WERI-Rb-1 (cell line): Measurements from ENCODE around the gene TBCCD1.

Source experiments
- DNase-seq: peaks from one replicate; pipeline ENCODE4 v3.0.0-alpha.2; 2020
- H3K27ac ChIP-seq: fragments of 250-450 bp; sonication (Bioruptor Pico); 2 replicates; pipeline ENCODE4 v1.5.1; 2020; ENCODE audit warnings: mild to moderate bottlenecking, moderate library complexity
- H3K27me3 ChIP-seq: fragments of 250-450 bp; sonication (Bioruptor Pico); 2 replicates; pipeline ENCODE4 v1.5.1; 2021; ENCODE audit warnings: mild to moderate bottlenecking, low read depth, moderate library complexity; ENCODE audit not compliant: insufficient read depth, severe bottlenecking
- H3K36me3 ChIP-seq: fragments of 250-450 bp; sonication (Bioruptor Pico); 2 replicates; pipeline ENCODE4 v1.5.1; 2020; ENCODE audit warnings: mild to moderate bottlenecking, moderate library complexity
- H3K4me3 ChIP-seq: 2 replicates; pipeline ENCODE4 v1.5.1; 2011; ENCODE audit warnings: low read depth, mild to moderate bottlenecking, control low read depth, low read length
- H3K9me3 ChIP-seq: fragments of 250-450 bp; sonication (Bioruptor Pico); 2 replicates; pipeline ENCODE4 v1.5.1; 2021; ENCODE audit warnings: mild to moderate bottlenecking, moderate library complexity; ENCODE audit not compliant: severe bottlenecking
- CTCF ChIP-seq: IDR thresholded peaks from 2 replicates; pipeline ENCODE4 v1.5.1; 2011; ENCODE audit warnings: low read depth, mild to moderate bottlenecking, control low read depth, inconsistent platforms, low read length

TBCCD1 gene

GRCh38 chr3:186551387-186551786 lies 15.8 kb downstream of the TBCCD1 start:
- no peak for TF ChIP-seq CTCF
- peaks cover 16% of the 10 kb centered on the region for H3K36me3 ChIP-seq

GRCh38 chr3:186549497-186549896 lies 17.6 kb downstream of the TBCCD1 start:
- DNase-seq, result no peak
- Histone ChIP-seq H3K9me3 (no peaks in the 10 kb centered on the region), H3K4me3 (no peak overlapping the region), H3K27ac (no peak overlapping the region), H3K36me3 (peaks cover 9% of the 10 kb centered on the region), H3K27me3 (no peaks in the 10 kb centered on the region)
- no peak for TF ChIP-seq CTCF

More at GRCh38 chr3:186551387-186551786, 15.8 kb downstream of the TBCCD1 start:
- Histone ChIP-seq H3K27me3 (no peaks in the 10 kb centered on the region), H3K27ac (no peak overlapping the region), H3K4me3 (no peak overlapping the region), H3K9me3 (no peaks in the 10 kb centered on the region)
- no peak for DNase-seq

- Histone ChIP-seq H3K36me3 (peaks cover 5% of the 10 kb centered on the region), H3K9me3 (no peaks in the 10 kb centered on the region), H3K27ac (no peak within 1 kb of the TSS), H3K27me3 (no peaks in the 10 kb centered on the region), H3K4me3 (no peak within 1 kb of the TSS)
- no peak for DNase-seq
- TF ChIP-seq CTCF, result no peak
Measured at GRCh38 chr3:186544281-186544680, 22.9 kb downstream of the TBCCD1 start, which contains the start of gene CRYGS. CRYGS (minus strand) TSS chr3:186544380; CDS start chr3:186544326, 54 bp downstream.

GRCh38 chr3:186540835-186541226 lies 26.3 kb downstream of the TBCCD1 start:
- H3K27me3 ChIP-seq, result no peaks in the 10 kb centered on the region
- no peaks in the 10 kb centered on the region for H3K9me3 ChIP-seq
- H3K27ac ChIP-seq, result no peak overlapping the region
- H3K4me3 ChIP-seq, result no peak overlapping the region
- no peak for TF ChIP-seq CTCF
- no peaks in the 10 kb centered on the region for H3K36me3 ChIP-seq
- no peak for DNase-seq

- Histone ChIP-seq H3K27me3 (no peaks in the 10 kb centered on the region), H3K4me3 (no peak overlapping the region), H3K27ac (no peak overlapping the region), H3K36me3 (no peaks in the 10 kb centered on the region), H3K9me3 (no peaks in the 10 kb centered on the region)
- TF ChIP-seq CTCF, result peak; percentile 41; the same call in 1 of the 2 replicates
- peak; percentile 68 for DNase-seq
Measured at GRCh38 chr3:186540221-186540834, 26.8 kb downstream of the TBCCD1 start.

- no peak for DNase-seq
- no peaks in the 10 kb centered on the region for H3K36me3 ChIP-seq
- no peaks in the 10 kb centered on the region for H3K9me3 ChIP-seq
- no peak overlapping the region for H3K4me3 ChIP-seq
- no peak overlapping the region for H3K27ac ChIP-seq
- H3K27me3 ChIP-seq, result no peaks in the 10 kb centered on the region
- no peak for TF ChIP-seq CTCF
Measured at GRCh38 chr3:186538779-186539178, 28.4 kb downstream of the TBCCD1 start.
